NAMALWA (cell line): ENCODE measurements around the gene CAPN10.

ENCODE experiments used
- DNase-seq: peaks from one replicate; pipeline ENCODE4 v3.0.0-alpha.2; 2015; ENCODE audit warnings: low spot score

CAPN10 gene

GRCh38 chr2:240637901-240638345, 51.4 kb downstream of the CAPN10 start:
- no peak for DNase-seq

DNA sequence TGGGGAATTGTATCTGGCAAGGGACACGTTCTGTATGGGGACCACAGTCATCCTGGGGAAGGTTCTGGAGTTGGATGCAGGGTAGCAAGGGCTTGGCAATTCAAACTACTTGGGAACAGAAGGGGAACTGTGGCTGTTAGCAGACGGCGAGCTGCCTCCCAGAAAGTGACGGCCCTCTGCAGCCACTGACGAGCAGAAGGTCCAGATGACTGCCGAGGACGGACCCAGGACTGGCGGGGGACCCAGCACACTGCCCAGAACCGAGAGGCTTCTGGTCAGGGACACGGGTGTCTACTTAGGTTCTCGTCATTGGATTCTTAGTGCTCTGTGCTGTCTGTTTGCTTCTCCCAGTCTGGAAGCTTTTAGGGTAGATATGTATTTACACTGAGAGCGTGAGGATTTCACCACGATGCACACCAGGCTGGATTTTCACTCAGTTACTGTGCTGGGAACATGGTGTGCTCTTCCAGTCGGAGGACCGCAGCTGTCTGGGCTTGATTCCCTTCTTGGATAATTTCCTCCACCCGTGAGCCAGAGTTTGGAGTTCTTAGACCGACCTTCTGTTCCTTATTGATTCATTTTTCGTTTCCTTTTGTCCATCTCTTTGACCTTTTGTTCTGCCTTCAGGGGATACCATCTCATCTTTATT, 52.1 kb downstream of the CAPN10 start:
- DNase-seq = no peak

DNA sequence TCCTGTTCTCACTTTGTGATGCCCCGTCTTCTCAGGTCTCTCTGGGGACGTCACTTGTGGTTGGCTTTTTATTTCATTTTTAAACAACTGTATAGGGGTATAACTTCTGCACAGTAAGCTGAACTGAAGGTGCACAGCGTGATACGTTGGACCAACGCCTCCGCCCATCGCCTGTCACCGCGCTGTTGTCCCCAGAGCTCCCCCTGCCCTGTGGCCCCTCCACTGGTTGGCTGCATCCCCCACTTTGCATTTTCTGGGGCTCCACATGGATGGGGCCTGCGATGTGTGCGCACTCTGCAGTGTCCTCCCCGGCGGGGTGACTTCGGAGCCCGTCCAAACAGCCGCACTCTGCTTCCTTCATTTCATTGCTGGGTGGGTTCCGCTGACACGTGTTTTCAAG, 53.0 kb downstream of the CAPN10 start:
- DNase-seq = no peak

DNA sequence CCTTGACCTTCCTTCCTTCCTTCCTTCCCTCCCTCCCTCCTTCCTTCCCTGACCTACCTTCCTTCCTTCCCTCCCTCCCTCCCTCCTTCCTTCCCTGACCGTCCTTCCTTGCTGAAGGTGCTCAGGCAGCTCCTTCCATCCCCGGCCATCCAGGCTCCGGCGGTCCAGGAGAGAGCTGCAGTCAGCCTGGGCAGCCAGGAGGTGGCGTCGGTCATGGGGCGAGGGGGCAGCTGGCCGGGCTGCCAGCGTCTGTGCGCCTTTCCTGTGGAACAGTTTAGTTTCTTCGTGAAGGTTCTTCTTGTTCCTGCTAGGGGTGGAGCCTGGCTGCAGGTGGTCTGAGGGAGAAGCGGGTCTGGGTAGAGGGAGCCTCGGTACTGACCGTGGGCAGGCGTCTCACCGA, 54.4 kb downstream of the CAPN10 start:
- no peak for DNase-seq

DNA sequence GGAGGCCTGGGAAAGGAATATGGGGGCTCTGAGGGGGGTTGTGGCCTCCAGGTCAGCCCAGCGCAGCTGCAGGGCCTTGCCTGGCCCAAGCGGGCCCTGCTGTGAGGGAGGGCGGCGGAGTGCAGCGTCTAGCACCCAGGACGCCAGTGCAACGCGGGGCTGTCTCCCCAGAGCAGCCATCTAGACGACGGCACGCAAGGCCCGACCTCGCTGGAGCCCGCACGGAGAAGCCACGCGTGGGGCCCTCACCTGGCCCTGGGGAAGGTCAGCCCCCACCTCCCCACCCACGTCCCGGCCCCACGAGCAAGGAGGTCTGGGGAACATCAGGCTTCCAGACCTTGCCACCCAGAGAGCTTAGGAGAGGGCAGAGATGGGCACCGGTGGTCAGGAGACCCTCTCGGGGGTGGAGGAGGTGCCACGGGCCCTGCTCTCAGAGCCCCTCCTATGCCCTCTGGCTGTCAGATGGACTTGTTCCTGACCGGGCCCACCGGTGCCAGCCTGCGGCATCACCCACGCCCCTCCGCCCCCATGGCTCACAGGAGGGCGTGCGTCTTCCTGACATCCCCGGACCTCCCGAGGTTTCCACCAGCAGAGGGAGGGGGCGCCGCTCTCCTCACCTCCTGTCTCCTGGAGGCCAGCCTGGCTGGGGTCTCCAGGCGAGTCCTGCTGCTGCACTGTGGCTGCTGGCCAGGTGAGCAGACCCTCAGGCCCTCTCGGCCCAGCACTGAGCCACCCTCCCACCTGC, 55.7 kb downstream of the CAPN10 start:
- no peak for DNase-seq

DNA sequence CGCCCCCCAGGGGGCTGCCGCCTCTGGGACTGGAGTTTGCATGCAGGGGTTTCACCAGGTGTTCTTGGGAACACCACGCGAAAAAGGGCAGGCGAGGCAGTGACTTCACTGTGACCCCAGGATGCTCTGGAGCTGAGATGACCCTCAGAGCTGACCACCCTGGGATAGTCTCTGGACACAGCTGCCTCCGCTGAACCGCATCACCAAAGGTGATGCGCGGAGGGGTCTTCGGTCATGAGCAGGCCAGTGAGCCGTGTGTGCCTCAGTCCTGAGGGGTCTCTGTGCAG, 56.2 kb downstream of the CAPN10 start:
- no peak for DNase-seq

GRCh38 chr2:240643093-240643810, 56.7 kb downstream of the CAPN10 start:
- no peak for DNase-seq

GRCh38 chr2:240643811-240644150, 57.2 kb downstream of the CAPN10 start:
- DNase-seq = no peak

GRCh38 chr2:240644171-240644651, 57.7 kb downstream of the CAPN10 start:
- DNase-seq = no peak

- no peak for DNase-seq
Measured at GRCh38 chr2:240644859-240645301, 58.3 kb downstream of the CAPN10 start.

- no peak for DNase-seq
Measured at GRCh38 chr2:240645346-240645745, 58.8 kb downstream of the CAPN10 start.

GRCh38 chr2:240645801-240646175, 59.3 kb downstream of the CAPN10 start:
- no peak for DNase-seq

- DNase-seq = no peak
Measured at GRCh38 chr2:240646176-240646899, 59.8 kb downstream of the CAPN10 start.

- DNase-seq = no peak
Measured at GRCh38 chr2:240646900-240647502, 60.5 kb downstream of the CAPN10 start.

GRCh38 chr2:240647503-240648154, 61.1 kb downstream of the CAPN10 start:
- DNase-seq = no peak

DNA sequence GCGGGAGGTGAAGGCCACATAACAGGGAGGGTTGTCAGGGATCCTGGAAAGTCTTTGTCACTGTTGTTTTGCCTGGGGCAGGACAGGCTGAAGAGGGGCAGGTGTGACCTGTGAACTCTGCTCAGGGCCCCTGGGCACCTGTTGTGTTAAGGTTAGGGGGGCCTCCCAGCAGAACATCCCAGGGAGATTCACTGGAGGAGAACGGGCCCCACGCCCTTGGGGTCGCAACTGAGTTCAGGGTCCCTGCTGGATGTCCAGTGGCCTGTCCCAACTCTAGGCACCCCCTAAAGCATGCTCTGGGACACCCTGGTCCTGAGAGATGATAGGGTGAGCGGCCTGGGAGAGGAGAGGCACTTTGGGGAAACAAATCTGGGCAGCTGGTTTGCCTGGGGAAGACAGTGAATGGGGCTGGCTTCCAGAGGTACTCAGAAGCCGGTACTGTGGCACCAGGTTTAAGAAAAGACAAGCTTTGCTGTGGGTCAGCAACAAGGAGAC, 61.7 kb downstream of the CAPN10 start:
- DNase-seq = no peak
